Fibroblast of villous mesenchyme (primary cell): Measurements from ENCODE around the gene CASP9. TPM values are rescaled to one million over a fixed set of nuclear protein-coding genes. Genes with fewer than 3 reads are reported as not detected.

Source experiments
- DNase-seq: peaks from one replicate; pipeline ENCODE4 v3.0.0-alpha.2; 2010; ENCODE audit warnings: low read depth
- H3K4me3 ChIP-seq: 2 replicates; pipeline ENCODE4 v1.5.1; 2011; ENCODE audit warnings: low read depth, mild to moderate bottlenecking, low read length
- total RNA-seq: library from RNA; depleted of rRNA; stranded (reverse); fragments of >200 nt; gene quantifications from 2 replicates; pipeline ENCODE4 v1.2.3, GENCODE V29; 2012
- TF ChIP-seq, protein P1 (sequence below): IDR thresholded peaks from 2 replicates; pipeline ENCODE4 v1.5.1; 2012; ENCODE audit warnings: low read depth, mild to moderate bottlenecking, low read length; ENCODE audit not compliant: insufficient read depth

Gene CASP9
- total RNA-seq, 1 donor, result 7.3 TPM

DNA sequence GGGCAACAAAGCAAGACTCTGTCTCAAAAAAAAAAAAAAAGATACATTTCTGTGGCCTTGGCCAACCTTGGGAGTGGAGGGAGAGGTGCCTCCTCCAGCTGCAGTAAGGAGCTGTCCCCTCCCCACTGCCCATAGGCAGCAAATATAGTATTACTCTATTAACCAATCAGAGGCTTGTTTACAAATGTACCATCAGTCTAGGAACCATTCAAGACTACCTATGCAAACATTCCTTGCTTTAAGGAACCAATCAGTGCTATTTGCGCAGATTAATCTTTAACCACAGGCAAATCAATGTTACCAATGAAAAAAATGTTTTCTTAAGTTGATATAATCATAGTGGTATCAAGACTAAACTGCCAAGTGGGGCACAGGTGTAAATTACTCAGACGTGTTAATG, 66.4 kb downstream of the CASP9 start:
- TF ChIP-seq, protein P1, sequence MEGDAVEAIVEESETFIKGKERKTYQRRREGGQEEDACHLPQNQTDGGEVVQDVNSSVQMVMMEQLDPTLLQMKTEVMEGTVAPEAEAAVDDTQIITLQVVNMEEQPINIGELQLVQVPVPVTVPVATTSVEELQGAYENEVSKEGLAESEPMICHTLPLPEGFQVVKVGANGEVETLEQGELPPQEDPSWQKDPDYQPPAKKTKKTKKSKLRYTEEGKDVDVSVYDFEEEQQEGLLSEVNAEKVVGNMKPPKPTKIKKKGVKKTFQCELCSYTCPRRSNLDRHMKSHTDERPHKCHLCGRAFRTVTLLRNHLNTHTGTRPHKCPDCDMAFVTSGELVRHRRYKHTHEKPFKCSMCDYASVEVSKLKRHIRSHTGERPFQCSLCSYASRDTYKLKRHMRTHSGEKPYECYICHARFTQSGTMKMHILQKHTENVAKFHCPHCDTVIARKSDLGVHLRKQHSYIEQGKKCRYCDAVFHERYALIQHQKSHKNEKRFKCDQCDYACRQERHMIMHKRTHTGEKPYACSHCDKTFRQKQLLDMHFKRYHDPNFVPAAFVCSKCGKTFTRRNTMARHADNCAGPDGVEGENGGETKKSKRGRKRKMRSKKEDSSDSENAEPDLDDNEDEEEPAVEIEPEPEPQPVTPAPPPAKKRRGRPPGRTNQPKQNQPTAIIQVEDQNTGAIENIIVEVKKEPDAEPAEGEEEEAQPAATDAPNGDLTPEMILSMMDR, result no peak
- no peak overlapping the region for H3K4me3 ChIP-seq
- DNase-seq, result peak; percentile 40

DNA sequence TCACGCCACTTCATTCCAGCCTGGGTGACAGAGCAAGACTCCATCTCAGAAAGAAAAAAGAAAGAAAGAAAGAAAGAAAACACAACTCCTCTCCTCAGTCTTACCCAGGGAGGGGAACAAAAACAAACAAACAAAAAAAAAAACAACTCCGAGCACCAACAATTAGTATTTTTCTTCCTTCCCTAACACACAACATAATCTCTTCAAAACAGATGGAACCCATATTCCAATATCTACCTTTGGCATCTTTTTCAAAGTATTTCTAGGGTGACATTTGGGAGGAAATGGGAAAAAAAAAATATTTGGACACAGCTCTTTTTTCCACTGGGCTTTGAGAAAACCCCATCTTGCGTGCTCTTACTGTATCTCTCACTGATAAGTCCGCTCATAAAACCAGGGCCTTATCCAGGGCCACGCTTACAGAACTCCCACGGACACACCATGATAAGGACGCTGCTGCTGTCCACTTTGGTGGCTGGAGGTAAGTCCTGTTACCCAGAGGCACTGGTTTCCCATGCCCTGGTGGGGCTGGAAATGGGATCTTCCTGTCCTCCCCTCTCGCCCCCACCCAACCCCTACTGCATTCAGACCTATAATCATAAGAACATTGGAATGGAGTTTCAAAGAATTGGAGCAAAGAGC, 67.6 kb downstream of the CASP9 start, which contains the start of gene CELA2A:
Gene CELA2A, plus strand, starts transcription at position 420 of the 642 bp plus-strand sequence. Its CDS starts 22 bp downstream, at position 442.
- no peak within 1 kb of the TSS for H3K4me3 ChIP-seq
- peak; percentile 75 for DNase-seq
- TF ChIP-seq, protein P1, result no peak

DNA sequence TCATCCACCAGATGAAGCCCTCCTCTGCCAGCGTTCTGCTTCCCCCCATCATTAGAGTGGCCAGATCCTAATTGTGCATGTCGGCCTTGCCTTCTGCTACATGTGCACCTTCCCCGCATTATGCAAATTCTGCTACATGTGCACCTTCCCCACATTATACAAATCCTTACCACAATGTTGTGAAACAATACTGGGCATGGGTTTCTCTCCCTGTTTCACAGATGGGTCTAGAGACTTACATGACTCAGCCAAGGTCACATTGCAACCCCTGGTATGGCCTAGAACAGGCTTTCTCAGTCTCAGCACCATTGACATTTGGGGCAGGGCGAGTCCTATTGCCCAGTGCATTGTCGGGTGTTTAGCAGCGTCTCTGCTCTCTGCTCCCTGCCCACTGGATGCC, 68.5 kb downstream of the CASP9 start:
- no peak overlapping the region for H3K4me3 ChIP-seq
- TF ChIP-seq, protein P1, result no peak
- DNase-seq, result peak; percentile 74

DNA sequence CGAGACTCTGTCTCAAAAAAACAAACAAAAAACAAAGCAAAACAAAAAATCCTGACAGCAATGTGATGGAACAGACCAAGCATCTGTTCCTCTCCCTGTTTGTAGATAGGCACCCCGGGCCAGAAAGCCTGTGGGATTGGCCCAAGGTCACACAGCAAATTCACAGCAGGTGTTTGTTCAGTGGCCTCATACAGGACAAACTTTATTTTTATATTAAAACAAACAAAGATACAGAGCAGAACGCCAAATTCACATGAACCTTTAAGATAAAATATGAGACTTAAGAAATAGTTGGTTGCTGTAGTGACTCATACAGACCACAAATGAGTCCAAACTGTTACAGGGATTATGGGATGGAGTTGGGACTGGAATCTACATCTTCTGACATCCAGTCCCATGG, 69.8 kb downstream of the CASP9 start:
- TF ChIP-seq, protein P1, result no peak
- peak; percentile 82 for DNase-seq
- no peak overlapping the region for H3K4me3 ChIP-seq

DNA sequence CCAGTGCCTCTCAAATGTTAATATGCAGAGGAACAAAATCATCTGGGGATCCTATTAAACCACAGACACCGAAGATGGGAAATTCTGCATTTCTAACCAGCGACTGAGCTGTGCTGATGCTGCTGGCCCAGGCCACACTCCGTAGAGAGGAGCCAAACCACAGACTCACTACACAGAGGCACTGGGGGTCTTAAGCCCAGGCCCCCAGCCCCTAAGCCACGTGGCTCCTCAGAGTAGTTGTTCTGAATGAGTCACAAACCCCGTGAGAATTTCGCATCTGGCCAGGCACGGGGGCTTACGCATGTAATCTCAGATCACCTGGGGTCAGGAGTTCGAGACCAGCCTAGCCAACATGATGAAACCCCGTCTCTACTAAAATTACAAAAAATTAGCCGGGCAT, 70.3 kb downstream of the CASP9 start:
- no peak for DNase-seq
- no peak overlapping the region for H3K4me3 ChIP-seq
- TF ChIP-seq, protein P1, result no peak

DNA sequence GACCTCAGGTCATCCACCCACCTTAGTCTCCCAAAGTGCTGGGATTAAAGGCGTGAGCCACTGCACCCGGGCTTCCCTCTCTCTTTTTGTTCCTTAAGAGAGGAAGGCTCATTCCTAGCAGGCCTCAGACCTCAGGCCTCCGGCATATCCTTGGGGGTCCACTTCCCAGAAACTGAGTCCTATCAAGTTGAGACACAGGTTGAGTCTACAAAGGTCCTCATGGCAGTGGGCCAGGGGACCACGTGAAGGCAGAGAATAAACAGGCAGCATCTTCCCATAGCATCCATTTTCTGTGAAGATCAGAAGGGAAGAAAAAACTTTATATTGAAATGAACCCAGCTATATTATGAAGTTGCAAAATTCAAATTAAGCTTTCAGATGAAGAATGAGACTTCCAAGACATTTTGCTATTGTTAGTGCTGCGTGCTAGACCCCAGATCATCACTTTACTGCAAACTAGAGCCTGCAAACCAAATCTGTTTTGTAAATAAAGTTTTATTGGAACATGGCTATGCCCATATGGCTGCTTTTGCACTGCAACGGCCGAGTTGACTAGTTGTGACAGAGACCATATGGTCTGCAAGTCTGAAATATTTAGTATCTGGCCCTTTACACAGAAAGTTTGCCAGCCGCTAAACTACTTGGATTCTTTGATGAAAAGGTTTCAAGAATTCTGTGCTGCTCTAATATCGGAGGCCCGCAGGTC, 71.0 kb downstream of the CASP9 start:
- no peak for DNase-seq
- TF ChIP-seq, protein P1, result no peak

More for the DNA sequence above, 71.0 kb downstream of the CASP9 start:
- H3K4me3 ChIP-seq, result no peak overlapping the region
